Esophagus muscularis mucosa (tissue), 4 donors: Measurements from ENCODE around the gene SNX3. TPM values are rescaled to one million over a fixed set of nuclear protein-coding genes. Genes with fewer than 3 reads are reported as not detected.
"Not testable (repeated sequence)": the region's sequence is repeated elsewhere in the genome, so short reads cannot be mapped to it uniquely, and the experiment has no call there.

Experiments
- DNase-seq: peaks from one replicate; pipeline ENCODE4 v3.0.0-alpha.2; 2017; ENCODE audit errors: extremely low spot score
- H3K27ac ChIP-seq, 4 donors: fragments of 200-600 bp; sonication (generic); replicated peaks in 1 of 4; 1 replicate in 3 of 4; 2 replicates in 1 of 4; pipeline ENCODE4 v1.5.1; 2016 to 2019; ENCODE audit warnings: mild to moderate bottlenecking in 1 of 4
- H3K27me3 ChIP-seq, 4 donors: fragments of 200-600 bp; sonication (generic); one replicate each; pipeline versions ENCODE4 v1.5.1 to v1.6.0; 2016 to 2019
- H3K36me3 ChIP-seq, 4 donors: fragments of 200-600 bp; sonication (generic); one replicate each; pipeline ENCODE4 v1.5.1; 2016 to 2019
- H3K4me1 ChIP-seq, 4 donors: fragments of 200-600 bp; sonication (generic); one replicate each; pipeline ENCODE4 v1.5.1; 2016 to 2019
- H3K4me3 ChIP-seq, 4 donors: fragments of 200-600 bp; sonication (generic); 1 replicate in 2 of 4; 2 replicates in 2 of 4; pipeline ENCODE4 v1.5.1; 2016 to 2019; ENCODE audit warnings: mild to moderate bottlenecking in 4 of 4, moderate library complexity in 1 of 4
- H3K9me3 ChIP-seq, 4 donors: fragments of 200-600 bp; sonication (generic); 1 replicate in 3 of 4; 2 replicates in 1 of 4; pipeline ENCODE4 v1.5.1; 2016 to 2019
- EP300 ChIP-seq: sonication (generic); formaldehyde crosslinking; IDR thresholded peaks from one replicate; pipeline ENCODE4 v1.6.1; 2017; ENCODE audit warnings: antibody characterized with exemption
- POLR2A ChIP-seq: fragments of 450-650 bp; IDR thresholded peaks from one replicate; pipeline ENCODE4 v1.6.1; 2017; ENCODE audit warnings: antibody characterized with exemption, moderate library complexity, mild to moderate bottlenecking, low read depth
- POLR2AphosphoS5 ChIP-seq, 2 donors: sonication (generic); formaldehyde crosslinking; IDR thresholded peaks; one replicate each; pipeline ENCODE4 v1.6.1; 2017; ENCODE audit warnings: antibody characterized with exemption in 2 of 2
- WGBS: methylation state at CpG from one replicate; pipeline ENCODE4 v1.1.5; 2018; 5-methylcytosine and 5-hydroxymethylcytosine counted together
- intact Hi-C: fragments of 100-400 bp; cut with DNase I; formaldehyde crosslinking; loops from one replicate; pipeline ENCODE4 v1.15.1; 2023
- total RNA-seq, 4 donors: library from RNA; depleted of rRNA; stranded (reverse); fragments of >200 nt; gene quantifications; one replicate each; pipeline versions ENCODE4 v1.1.0 to v1.2.1, GENCODE V29; 2016
- TF ChIP-seq, protein P1 (sequence below), 3 experiments: fragments of 200-600 bp in 2 of 3; fragments of 450-650 bp in 1 of 3; sonication (generic) in 2 of 3; IDR thresholded peaks; one replicate each; pipeline ENCODE4 v1.5.1; 2017 to 2019; ENCODE audit warnings: antibody characterized with exemption in 3 of 3, mild to moderate bottlenecking in 2 of 3, moderate library complexity in 1 of 3

The SNX3 gene
- total RNA-seq, 4 donors from 2014 or later, result 148 to 176 (median 151) TPM

DNA sequence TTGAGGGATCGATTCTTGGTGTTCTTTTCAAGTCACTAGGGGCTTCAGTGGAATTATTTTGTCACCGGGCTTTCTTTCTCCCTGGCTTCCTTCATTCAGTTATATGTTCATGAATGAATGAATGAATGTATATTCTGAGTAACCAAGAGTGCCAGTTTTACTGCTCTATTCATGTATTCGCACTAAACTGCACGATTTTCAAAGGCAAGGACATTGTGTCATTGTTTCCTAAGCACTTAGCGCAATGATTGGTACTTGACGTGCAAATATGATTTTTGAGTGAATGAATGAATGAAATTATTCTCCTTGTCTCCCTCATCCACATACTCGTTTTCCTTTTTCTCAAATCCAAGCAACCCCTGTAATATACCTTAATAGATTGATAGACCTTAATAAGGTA lies 34.8 kb upstream of the SNX3 start:
- 67% methylated on average over 7 of the region's 7 CpGs for WGBS
- no peaks in the 10 kb centered on the region for H3K9me3 ChIP-seq
- no peaks in the 10 kb centered on the region for H3K27me3 ChIP-seq
- H3K4me3 ChIP-seq, result peak overlapping the region; percentile 78 to 98 (median 86)
- DNase-seq, result peak; percentile 12
- peaks cover 7 to 14% (median 11%) of the 10 kb centered on the region in 4 donors for H3K4me1 ChIP-seq
- peak overlapping the region; percentile 89 to 92 (median 90) for H3K27ac ChIP-seq
- intact Hi-C loops, result loop anchor here (2.0 kb wide), 1 partner anchor 35 kb away; the partner anchor contains the start of gene SNX3
- TF ChIP-seq POLR2AphosphoS5 (IDR thresholded peaks at IDR 0.05) (no peak), EP300 (no peak), POLR2A (no peak)
- TF ChIP-seq, protein P1, sequence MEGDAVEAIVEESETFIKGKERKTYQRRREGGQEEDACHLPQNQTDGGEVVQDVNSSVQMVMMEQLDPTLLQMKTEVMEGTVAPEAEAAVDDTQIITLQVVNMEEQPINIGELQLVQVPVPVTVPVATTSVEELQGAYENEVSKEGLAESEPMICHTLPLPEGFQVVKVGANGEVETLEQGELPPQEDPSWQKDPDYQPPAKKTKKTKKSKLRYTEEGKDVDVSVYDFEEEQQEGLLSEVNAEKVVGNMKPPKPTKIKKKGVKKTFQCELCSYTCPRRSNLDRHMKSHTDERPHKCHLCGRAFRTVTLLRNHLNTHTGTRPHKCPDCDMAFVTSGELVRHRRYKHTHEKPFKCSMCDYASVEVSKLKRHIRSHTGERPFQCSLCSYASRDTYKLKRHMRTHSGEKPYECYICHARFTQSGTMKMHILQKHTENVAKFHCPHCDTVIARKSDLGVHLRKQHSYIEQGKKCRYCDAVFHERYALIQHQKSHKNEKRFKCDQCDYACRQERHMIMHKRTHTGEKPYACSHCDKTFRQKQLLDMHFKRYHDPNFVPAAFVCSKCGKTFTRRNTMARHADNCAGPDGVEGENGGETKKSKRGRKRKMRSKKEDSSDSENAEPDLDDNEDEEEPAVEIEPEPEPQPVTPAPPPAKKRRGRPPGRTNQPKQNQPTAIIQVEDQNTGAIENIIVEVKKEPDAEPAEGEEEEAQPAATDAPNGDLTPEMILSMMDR (IDR thresholded peaks at IDR 0.05), result no peak
- H3K36me3 ChIP-seq, result no peaks in the 10 kb centered on the region

DNA sequence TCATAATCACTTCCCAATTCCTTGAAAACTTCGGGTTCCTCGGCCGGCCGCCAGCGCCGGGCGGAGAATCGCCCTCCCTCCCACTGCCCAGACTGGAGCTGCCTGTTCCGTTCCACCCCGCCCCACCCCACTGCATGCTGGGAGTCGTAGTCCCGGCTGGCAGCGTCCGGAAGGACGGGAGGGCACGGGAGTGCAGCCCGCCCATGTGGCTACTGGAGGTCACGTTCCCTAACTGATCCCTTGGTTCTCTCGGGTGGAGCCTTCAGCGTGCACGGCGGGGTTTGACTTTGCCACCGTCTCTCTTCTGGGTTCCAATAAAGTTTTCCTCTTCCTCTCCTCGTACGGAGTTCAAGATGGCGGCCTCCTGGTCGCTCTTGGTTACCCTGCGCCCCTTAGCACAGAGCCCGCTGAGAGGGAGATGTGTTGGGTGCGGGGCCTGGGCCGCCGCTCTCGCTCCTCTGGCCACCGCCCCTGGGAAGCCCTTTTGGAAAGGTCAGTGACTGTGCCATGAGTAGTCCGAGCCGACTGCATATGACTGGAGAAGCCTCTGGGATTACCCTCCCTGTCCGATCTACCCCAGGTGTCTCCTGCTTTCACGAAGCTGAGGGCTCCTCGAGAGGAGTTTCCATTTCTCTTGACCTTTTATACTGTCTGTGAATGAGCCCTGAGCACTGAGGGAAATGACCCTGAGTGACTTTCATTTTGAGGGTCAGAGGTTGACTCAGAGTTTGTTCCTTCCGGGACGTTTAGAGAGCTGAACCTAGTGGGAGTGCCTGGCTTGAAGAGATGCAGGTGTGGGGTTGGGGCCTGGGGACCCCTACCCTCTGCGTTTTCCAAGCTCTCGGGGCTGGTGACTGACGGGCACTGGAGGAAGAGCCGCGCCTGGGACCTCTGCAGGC lies 34.1 kb upstream of the SNX3 start, which contains the start of gene AFG1L:
Gene AFG1L, plus strand, starts transcription at position 328 of the 899 bp plus-strand sequence. Its CDS starts 26 bp downstream, at position 354.
- H3K27ac ChIP-seq, result peak within 1 kb of the TSS; percentile 89 to 92 (median 90)
- no peaks in the 10 kb centered on the region for H3K9me3 ChIP-seq
- DNase-seq, result peak; percentile 97
- peaks cover 7 to 14% (median 11%) of the 10 kb centered on the region in 4 donors for H3K4me1 ChIP-seq
- H3K4me3 ChIP-seq, result peak within 1 kb of the TSS; percentile 78 to 98 (median 86)
- no peaks in the 10 kb centered on the region for H3K36me3 ChIP-seq
- no peaks in the 10 kb centered on the region for H3K27me3 ChIP-seq
- WGBS, result 4% methylated on average over 16 of the region's 46 CpGs
- intact Hi-C loops, result loop anchor here (2.0 kb wide), 1 partner anchor 34 kb away; the partner anchor contains the start of gene SNX3
- TF ChIP-seq EP300 (no peak), POLR2AphosphoS5 (IDR thresholded peaks at IDR 0.05) (peak; percentile 88 to 90), POLR2A (peak; percentile 38)
- TF ChIP-seq, protein P1 (IDR thresholded peaks at IDR 0.05), result no peak

DNA sequence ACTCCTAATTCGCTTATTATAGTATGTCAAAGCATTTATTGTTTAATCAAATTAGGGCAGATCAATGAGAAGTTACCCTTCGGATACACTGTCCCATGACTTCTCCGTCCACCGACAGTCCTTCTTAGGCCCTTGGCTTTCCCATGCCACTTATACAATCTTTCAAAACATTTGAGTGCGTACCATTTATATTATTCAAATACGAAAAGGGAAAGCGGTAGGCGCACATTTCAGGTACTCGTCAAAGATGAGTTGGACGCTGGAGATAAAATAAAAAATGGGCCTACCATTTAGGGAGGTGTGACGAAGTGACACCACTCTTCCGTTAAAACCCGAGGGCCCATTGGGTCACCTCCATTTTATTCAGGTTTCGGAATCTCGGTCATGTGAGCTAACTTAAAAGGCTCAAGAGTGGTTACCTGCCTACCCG lies 33.5 kb upstream of the SNX3 start:
- WGBS, result 33% methylated on average over 16 of the region's 16 CpGs
- intact Hi-C loops, result loop anchor here (2.0 kb wide), 1 partner anchor 34 kb away; the partner anchor contains the start of gene SNX3

DNA sequence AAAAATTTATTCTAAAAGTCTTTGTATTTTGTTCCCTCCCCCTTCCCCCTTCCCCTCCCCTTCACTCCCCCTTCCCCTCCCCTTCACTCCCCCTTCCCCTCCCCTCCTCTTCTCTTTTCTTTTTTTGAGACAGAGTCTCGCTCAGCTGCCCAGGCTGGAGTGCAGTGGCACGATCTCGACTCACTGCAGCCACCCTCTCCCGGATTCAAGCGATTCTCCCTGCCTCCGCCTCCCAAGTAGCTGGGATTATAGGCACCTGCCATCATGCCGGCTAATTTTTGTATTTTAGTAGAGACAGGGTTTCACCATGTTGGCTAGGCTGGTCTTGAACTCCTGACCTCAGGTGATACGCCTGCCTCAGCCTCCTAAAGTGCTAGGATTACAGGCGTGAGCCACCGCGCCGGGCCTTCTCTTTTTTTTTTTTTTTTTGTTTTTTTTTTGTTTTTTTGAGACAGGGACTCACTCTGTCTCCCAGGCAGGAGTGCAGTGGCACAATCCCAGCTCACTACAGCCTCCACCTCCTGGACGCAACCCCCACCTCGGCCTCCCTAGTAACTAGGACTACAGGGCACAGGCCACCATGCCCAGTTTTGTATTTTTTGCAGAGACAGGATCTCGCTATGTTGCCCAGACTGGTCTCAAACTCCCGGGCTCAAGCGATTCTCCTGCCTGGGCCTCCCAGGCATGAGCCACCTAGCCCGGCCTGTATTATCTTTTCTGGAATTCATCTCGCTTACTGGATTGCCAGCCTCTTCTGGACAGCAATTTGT lies 32.9 kb upstream of the SNX3 start:
- Histone ChIP-seq H3K27me3 (no peaks in the 10 kb centered on the region), H3K9me3 (no peaks in the 10 kb centered on the region), H3K4me1 (peaks cover 7 to 14% (median 11%) of the 10 kb centered on the region in 4 donors), H3K4me3 (peak overlapping the region; percentile 78 to 98 (median 86)), H3K27ac (peak overlapping the region in 3 of 4 donors; percentile 90 to 92 (median 90)), H3K36me3 (no peaks in the 10 kb centered on the region)
- 91% methylated on average over 19 of the region's 19 CpGs for whole genome bisulfite sequencing
- DNase-seq, result peak; percentile 17
- TF ChIP-seq EP300 (no peak), POLR2AphosphoS5 (IDR thresholded peaks at IDR 0.05) (no peak), POLR2A (no peak)
- TF ChIP-seq, protein P1 (IDR thresholded peaks at IDR 0.05), result no peak
- intact Hi-C loops, result loop anchor here (2.0 kb wide), 1 partner anchor 33 kb away; the partner anchor contains the start of gene SNX3

More for the DNA sequence above, 33.5 kb upstream of the SNX3 start:
- H3K4me1 ChIP-seq, result peaks cover 7 to 14% (median 11%) of the 10 kb centered on the region in 4 donors
- no peak for DNase-seq
- H3K36me3 ChIP-seq, result no peaks in the 10 kb centered on the region
- H3K27me3 ChIP-seq, result no peaks in the 10 kb centered on the region
- peak overlapping the region; percentile 78 to 98 (median 86) for H3K4me3 ChIP-seq
- TF ChIP-seq POLR2AphosphoS5 (IDR thresholded peaks at IDR 0.05), result no peak
- TF ChIP-seq POLR2A, result no peak
- TF ChIP-seq, protein P1 (IDR thresholded peaks at IDR 0.05), result no peak
- TF ChIP-seq EP300, result no peak
- H3K9me3 ChIP-seq, result no peaks in the 10 kb centered on the region
- peak overlapping the region; percentile 89 to 92 (median 90) for H3K27ac ChIP-seq

DNA sequence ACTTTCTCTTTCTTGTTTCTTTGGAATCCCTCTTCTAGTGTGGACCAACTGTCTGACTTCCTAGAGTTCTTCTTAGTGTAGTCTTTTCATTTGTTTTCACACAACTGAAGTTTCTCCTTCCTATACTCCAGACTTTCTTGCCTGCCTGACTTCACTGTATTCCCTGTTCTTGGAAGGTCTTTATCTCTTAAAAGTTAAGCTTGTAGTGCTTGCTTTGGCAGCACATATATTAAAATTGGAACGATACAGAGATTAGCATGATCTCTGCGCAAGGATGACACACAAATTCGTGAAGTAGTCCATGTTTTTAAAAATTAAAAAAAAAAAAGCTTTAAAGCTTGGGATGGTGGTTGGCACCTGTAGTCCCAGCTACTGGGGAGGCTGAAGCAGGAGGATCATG lies 31.7 kb upstream of the SNX3 start:
- H3K36me3 ChIP-seq, H3K4me3 ChIP-seq, DNase-seq, intact Hi-C loops, H3K9me3 ChIP-seq, H3K27me3 ChIP-seq, H3K27ac ChIP-seq: not testable (repeated sequence)
- 93% methylated on average over 3 of the region's 3 CpGs for WGBS
- H3K4me1 ChIP-seq, result peaks cover 7 to 14% (median 11%) of the 10 kb centered on the region in 4 donors
